H9 (cell line): ENCODE results near the gene PEG3. TPM values are rescaled to one million over a fixed set of nuclear protein-coding genes. Genes with fewer than 3 reads are reported as not detected.

Experiments
- DNase-seq: peaks from one replicate; pipeline ENCODE4 v3.0.0-alpha.2; 2017
- H2AFZ ChIP-seq: one replicate; pipeline ENCODE4 v1.6.1; 2013; ENCODE audit warnings: mild to moderate bottlenecking, low read length, control low read depth, moderate library complexity
- H2AK5ac ChIP-seq: 2 replicates; pipeline ENCODE4 v1.6.1; 2013; ENCODE audit warnings: low read length, control low read depth, mixed read lengths; ENCODE audit not compliant: insufficient read length
- H2BK120ac ChIP-seq: one replicate; pipeline ENCODE4 v1.6.1; 2013; ENCODE audit warnings: low read depth, mild to moderate bottlenecking, low read length, control low read depth, inconsistent platforms; ENCODE audit not compliant: poor library complexity, severe bottlenecking
- H2BK12ac ChIP-seq: 2 replicates; pipeline ENCODE4 v1.6.1; 2013; ENCODE audit warnings: low read length, control low read depth, mixed read lengths, low read depth; ENCODE audit not compliant: insufficient read length
- H2BK15ac ChIP-seq: 2 replicates; pipeline ENCODE4 v1.6.1; 2013; ENCODE audit warnings: low read depth, low read length, control low read depth
- H2BK20ac ChIP-seq: one replicate; pipeline ENCODE4 v1.6.1; 2013; ENCODE audit warnings: low read depth, mild to moderate bottlenecking, low read length, control low read depth, inconsistent platforms; ENCODE audit not compliant: poor library complexity, severe bottlenecking
- H2BK5ac ChIP-seq: 2 replicates; pipeline ENCODE4 v1.6.1; 2013; ENCODE audit warnings: low read length, control low read depth, mixed read lengths; ENCODE audit not compliant: insufficient read length
- H3K14ac ChIP-seq: 2 replicates; pipeline ENCODE4 v1.6.1; 2013; ENCODE audit warnings: low read length, control low read depth; ENCODE audit not compliant: insufficient read depth
- H3K18ac ChIP-seq: 2 replicates; pipeline ENCODE4 v1.6.1; 2013; ENCODE audit warnings: low read depth, mild to moderate bottlenecking, mixed read lengths, low read length, control low read depth; ENCODE audit not compliant: insufficient read length
- H3K23ac ChIP-seq: 2 replicates; pipeline ENCODE4 v1.6.1; 2013; ENCODE audit warnings: low read length, control low read depth, mixed read lengths, low read depth; ENCODE audit not compliant: insufficient read length
- H3K23me2 ChIP-seq: 2 replicates; pipeline ENCODE4 v1.6.1; 2013; ENCODE audit warnings: low read depth, mild to moderate bottlenecking, mixed read lengths, low read length, control low read depth; ENCODE audit not compliant: insufficient read length, poor library complexity, severe bottlenecking
- H3K27ac ChIP-seq: 2 replicates; pipeline ENCODE4 v1.5.1; 2013; ENCODE audit warnings: low read length, control low read depth, mixed read lengths, low read depth; ENCODE audit not compliant: insufficient read length
- H3K27me3 ChIP-seq: 2 replicates; pipeline ENCODE4 v1.6.1; 2013; ENCODE audit warnings: low read length, control low read depth, inconsistent platforms; ENCODE audit not compliant: insufficient read depth
- H3K4ac ChIP-seq: 2 replicates; pipeline ENCODE4 v1.6.1; 2013; ENCODE audit warnings: low read depth, mild to moderate bottlenecking, control low read depth, inconsistent platforms, low read length, moderate library complexity
- H3K4me1 ChIP-seq: 2 replicates; pipeline ENCODE4 v1.6.1; 2013; ENCODE audit warnings: low read length, control low read depth, inconsistent platforms; ENCODE audit not compliant: insufficient read depth
- H3K4me2 ChIP-seq: 2 replicates; pipeline ENCODE4 v1.6.1; 2013; ENCODE audit warnings: low read length, control low read depth, mixed read lengths; ENCODE audit not compliant: insufficient read length, insufficient read depth
- H3K56ac ChIP-seq: 2 replicates; pipeline ENCODE4 v1.6.1; 2013; ENCODE audit warnings: low read depth, mild to moderate bottlenecking, mixed read lengths, low read length, control low read depth; ENCODE audit not compliant: insufficient read length
- H3K79me1 ChIP-seq: 2 replicates; pipeline ENCODE4 v1.6.1; 2013; ENCODE audit warnings: low read depth, mild to moderate bottlenecking, moderate library complexity, low read length, control low read depth, inconsistent platforms; ENCODE audit not compliant: insufficient read depth, poor library complexity, severe bottlenecking
- H3K79me2 ChIP-seq: 2 replicates; pipeline ENCODE4 v1.6.1; 2013; ENCODE audit warnings: low read length, control low read depth, inconsistent platforms; ENCODE audit not compliant: insufficient read depth
- H3K9ac ChIP-seq: 2 replicates; pipeline ENCODE4 v1.6.1; 2013; ENCODE audit warnings: low read length, control low read depth, mixed read lengths; ENCODE audit not compliant: insufficient read length; ENCODE audit errors: extremely low read depth
- H3K9me3 ChIP-seq: one replicate; pipeline ENCODE4 v1.6.1; 2013; ENCODE audit warnings: low read depth, low read length, inconsistent platforms; ENCODE audit not compliant: control insufficient read depth
- H3T11ph ChIP-seq: one replicate; pipeline ENCODE4 v1.6.1; 2013; ENCODE audit warnings: mild to moderate bottlenecking, low read length, control low read depth, inconsistent platforms
- H4K20me1 ChIP-seq: one replicate; pipeline ENCODE4 v1.6.1; 2013; ENCODE audit not compliant: control insufficient read depth, insufficient read length, insufficient read depth
- H4K5ac ChIP-seq: 2 replicates; pipeline ENCODE4 v1.6.1; 2013; ENCODE audit warnings: low read depth, mild to moderate bottlenecking, mixed read lengths, low read length, control low read depth; ENCODE audit not compliant: insufficient read length
- H4K8ac ChIP-seq: replicated peaks from 2 replicates; pipeline ENCODE4 v1.6.1; 2013; ENCODE audit warnings: low read length, control low read depth, mixed read lengths, low read depth; ENCODE audit not compliant: insufficient read length
- H4K91ac ChIP-seq: 2 replicates; pipeline ENCODE4 v1.6.1; 2013; ENCODE audit warnings: low read depth, mild to moderate bottlenecking, moderate library complexity, mixed read lengths, low read length, control low read depth; ENCODE audit not compliant: insufficient read length
- H3K27ac Mint-ChIP-seq, 3 experiments: 2 replicates in 2 of 3; 3 replicates in 1 of 3; pipeline ENCODE4 v1.8.0; 2020 to 2021; ENCODE audit warnings: mixed read lengths in 3 of 3, mild to moderate bottlenecking in 1 of 3, moderate library complexity in 1 of 3
- H3K27me3 Mint-ChIP-seq: 2 replicates; pipeline ENCODE4 v1.8.0; 2021; ENCODE audit warnings: low read depth, mild to moderate bottlenecking, moderate library complexity, mixed read lengths
- H3K36me3 Mint-ChIP-seq, 3 experiments: 2 replicates in 2 of 3; 3 replicates in 1 of 3; pipeline ENCODE4 v1.8.0; 2020 to 2021; ENCODE audit warnings: low read depth in 3 of 3, mixed read lengths in 3 of 3; ENCODE audit not compliant: insufficient read depth in 1 of 3
- H3K4me1 Mint-ChIP-seq, 2 experiments: 2 replicates each; pipeline ENCODE4 v1.8.0; 2020; ENCODE audit warnings: mixed read lengths in 2 of 2
- H3K4me3 Mint-ChIP-seq, 2 experiments: 2 replicates in 1 of 2; 3 replicates in 1 of 2; pipeline ENCODE4 v1.8.0; 2020 to 2021; ENCODE audit warnings: mild to moderate bottlenecking in 2 of 2, mixed read lengths in 2 of 2, moderate library complexity in 1 of 2
- H3K9me3 Mint-ChIP-seq, 2 experiments: 2 replicates in 1 of 2; 3 replicates in 1 of 2; pipeline ENCODE4 v1.8.0; 2020; ENCODE audit warnings: mild to moderate bottlenecking in 2 of 2, mixed read lengths in 2 of 2, moderate library complexity in 1 of 2
- WGBS: extraction: QIAGEN DNeasy Blood & Tissue Kit; methylation state at CpG from one replicate; pipeline ENCODE4 v1.1.7; 2013; ENCODE audit warnings: missing lambda C conversion rate, low lambda C conversion rate, mixed read lengths; ENCODE audit not compliant: insufficient read length; ENCODE audit errors: extremely low coverage; 5-methylcytosine and 5-hydroxymethylcytosine counted together
- total RNA-seq: library from RNA; stranded (reverse); gene quantifications from 2 replicates; pipeline ENCODE4 v1.2.1, GENCODE V29; 2021
- TF ChIP-seq, protein P1 (sequence below): fragments of 200-600 bp; sonication (generic); conservative IDR thresholded peaks from 3 replicates; pipeline ENCODE4 v1.8.0; 2021; ENCODE audit warnings: antibody characterized with exemption, mild to moderate bottlenecking

Gene PEG3
- total RNA-seq, 1 experiment from 2014 or later = not detected

GRCh38 chr19:56836059-56836458, 4.5 kb downstream of the PEG3 start:
- no peak overlapping the region for H2AFZ ChIP-seq
- no peaks in the 10 kb centered on the region for H3K4me1 ChIP-seq
- no peak for DNase-seq
- H4K20me1 ChIP-seq = no peaks in the 10 kb centered on the region
- H3K4me2 ChIP-seq = no peak overlapping the region
- H2BK120ac ChIP-seq = no peak overlapping the region
- H2BK20ac ChIP-seq = no peak overlapping the region
- H3K23ac ChIP-seq = no peak overlapping the region
- H4K8ac ChIP-seq = no peak overlapping the region
- no peaks in the 10 kb centered on the region for H3K79me1 ChIP-seq
- no CpG with 5 or more reads among the region's 9 CpGs for WGBS
- H3K79me2 ChIP-seq = no peaks in the 10 kb centered on the region
- no peak overlapping the region for H4K5ac ChIP-seq
- Mint-ChIP-seq H3K9me3 (peaks cover 89 to 91% of the 10 kb centered on the region in 2 experiments), H3K36me3 (peaks cover 24 to 45% (median 39%) of the 10 kb centered on the region in 3 experiments), H3K4me3 (no peak overlapping the region), H3K4me1 (no peaks in the 10 kb centered on the region), H3K27ac (no peak overlapping the region), H3K27me3 (peaks cover 8% of the 10 kb centered on the region)
- no peak overlapping the region for H2BK12ac ChIP-seq
- TF ChIP-seq, protein P1, sequence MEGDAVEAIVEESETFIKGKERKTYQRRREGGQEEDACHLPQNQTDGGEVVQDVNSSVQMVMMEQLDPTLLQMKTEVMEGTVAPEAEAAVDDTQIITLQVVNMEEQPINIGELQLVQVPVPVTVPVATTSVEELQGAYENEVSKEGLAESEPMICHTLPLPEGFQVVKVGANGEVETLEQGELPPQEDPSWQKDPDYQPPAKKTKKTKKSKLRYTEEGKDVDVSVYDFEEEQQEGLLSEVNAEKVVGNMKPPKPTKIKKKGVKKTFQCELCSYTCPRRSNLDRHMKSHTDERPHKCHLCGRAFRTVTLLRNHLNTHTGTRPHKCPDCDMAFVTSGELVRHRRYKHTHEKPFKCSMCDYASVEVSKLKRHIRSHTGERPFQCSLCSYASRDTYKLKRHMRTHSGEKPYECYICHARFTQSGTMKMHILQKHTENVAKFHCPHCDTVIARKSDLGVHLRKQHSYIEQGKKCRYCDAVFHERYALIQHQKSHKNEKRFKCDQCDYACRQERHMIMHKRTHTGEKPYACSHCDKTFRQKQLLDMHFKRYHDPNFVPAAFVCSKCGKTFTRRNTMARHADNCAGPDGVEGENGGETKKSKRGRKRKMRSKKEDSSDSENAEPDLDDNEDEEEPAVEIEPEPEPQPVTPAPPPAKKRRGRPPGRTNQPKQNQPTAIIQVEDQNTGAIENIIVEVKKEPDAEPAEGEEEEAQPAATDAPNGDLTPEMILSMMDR = no peak
- no peak overlapping the region for H3K56ac ChIP-seq
- no peaks in the 10 kb centered on the region for H3K27me3 ChIP-seq
- H2BK15ac ChIP-seq = no peak overlapping the region
- peaks cover 75% of the 10 kb centered on the region for H3K9me3 ChIP-seq
- H3K18ac ChIP-seq = no peak overlapping the region
- H3K23me2 ChIP-seq = no peaks in the 10 kb centered on the region
- H3K9ac ChIP-seq = no peak overlapping the region
- no peak overlapping the region for H3K27ac ChIP-seq
- H3T11ph ChIP-seq = no peak overlapping the region
- no peak overlapping the region for H2AK5ac ChIP-seq
- H3K4ac ChIP-seq = no peak overlapping the region
- no peak overlapping the region for H3K14ac ChIP-seq
- H4K91ac ChIP-seq = no peak overlapping the region
- no peak overlapping the region for H2BK5ac ChIP-seq
